ENCODE measurements around the gene DAPK1. TPM values are rescaled to one million over a fixed set of nuclear protein-coding genes. Genes with fewer than 3 reads are reported as not detected.

Gene DAPK1
- polyA plus RNA-seq, 1 of the 3 experiments (the other 2 are of a cell fraction), result 0.61 TPM

DNA sequence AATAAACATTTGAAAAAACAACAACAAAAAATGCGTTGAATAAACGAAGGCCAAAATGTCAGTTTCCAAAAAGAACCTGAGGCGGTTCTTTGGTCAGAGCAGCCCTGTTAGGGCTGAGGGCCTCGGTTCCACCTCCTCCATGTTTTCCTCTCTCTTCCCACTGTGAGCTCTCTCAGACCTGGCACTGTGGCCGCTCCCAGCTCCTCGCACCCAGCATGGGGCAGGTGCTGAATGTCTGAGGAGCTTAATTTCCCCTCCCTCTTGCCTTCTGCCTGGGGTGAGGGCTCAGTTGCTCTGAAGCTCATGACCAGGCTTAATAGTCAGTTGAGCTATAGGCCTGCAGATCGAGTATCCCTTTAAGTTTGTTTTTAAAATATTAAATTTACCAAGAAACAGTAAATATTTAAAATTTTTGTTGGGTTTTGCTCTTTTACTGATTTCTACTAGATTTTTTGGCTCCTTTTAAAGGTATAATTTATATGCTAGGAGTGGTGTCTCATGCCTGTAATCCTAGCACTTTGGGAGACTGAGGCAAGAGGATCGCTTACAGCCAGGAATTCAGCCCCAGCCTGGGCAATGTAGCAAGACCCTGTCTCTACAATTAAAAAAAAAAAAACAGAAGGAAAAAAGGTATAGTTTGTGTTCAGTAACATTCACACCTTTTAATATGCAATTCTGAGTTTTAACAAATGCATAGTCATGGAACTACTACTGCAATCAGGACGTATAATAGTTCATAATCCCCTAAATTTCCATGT, 28.1 kb downstream of the DAPK1 start:
- no peaks in the 10 kb centered on the region for H3K27me3 ChIP-seq (ENCODE audit: insufficient read depth)
- H3K79me2 ChIP-seq (ENCODE audit: insufficient read depth), result no peaks in the 10 kb centered on the region
- DNase-seq, result no peak
- H3K9me2 ChIP-seq, result no peaks in the 10 kb centered on the region
- H3K36me3 ChIP-seq (replicated peaks in 1 of 2; ENCODE audit: control insufficient read depth in 1 of 2, insufficient read depth in 2 of 2, low read length in 1 of 2), result no peaks in the 10 kb centered on the region
- H3K4me1 ChIP-seq (ENCODE audit: control insufficient read depth in 1 of 2, insufficient read depth in 2 of 2, low read depth in 1 of 2, low read length in 1 of 2), result peaks cover 5 to 6% of the 10 kb centered on the region in 2 experiments; a peak in 2 of 4 replicates
- POLR2A ChIA-PET, result no interaction called here
- no peak for TF ChIP-seq FOXJ3 (CRISPR knock-in tag; IDR thresholded peaks at IDR 0.05)
- no peak for TF ChIP-seq PBX3 (IDR thresholded peaks at IDR 0.05)
- TF ChIP-seq, protein P1, sequence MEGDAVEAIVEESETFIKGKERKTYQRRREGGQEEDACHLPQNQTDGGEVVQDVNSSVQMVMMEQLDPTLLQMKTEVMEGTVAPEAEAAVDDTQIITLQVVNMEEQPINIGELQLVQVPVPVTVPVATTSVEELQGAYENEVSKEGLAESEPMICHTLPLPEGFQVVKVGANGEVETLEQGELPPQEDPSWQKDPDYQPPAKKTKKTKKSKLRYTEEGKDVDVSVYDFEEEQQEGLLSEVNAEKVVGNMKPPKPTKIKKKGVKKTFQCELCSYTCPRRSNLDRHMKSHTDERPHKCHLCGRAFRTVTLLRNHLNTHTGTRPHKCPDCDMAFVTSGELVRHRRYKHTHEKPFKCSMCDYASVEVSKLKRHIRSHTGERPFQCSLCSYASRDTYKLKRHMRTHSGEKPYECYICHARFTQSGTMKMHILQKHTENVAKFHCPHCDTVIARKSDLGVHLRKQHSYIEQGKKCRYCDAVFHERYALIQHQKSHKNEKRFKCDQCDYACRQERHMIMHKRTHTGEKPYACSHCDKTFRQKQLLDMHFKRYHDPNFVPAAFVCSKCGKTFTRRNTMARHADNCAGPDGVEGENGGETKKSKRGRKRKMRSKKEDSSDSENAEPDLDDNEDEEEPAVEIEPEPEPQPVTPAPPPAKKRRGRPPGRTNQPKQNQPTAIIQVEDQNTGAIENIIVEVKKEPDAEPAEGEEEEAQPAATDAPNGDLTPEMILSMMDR (IDR thresholded peaks at IDR 0.05), result no peak
- no peak for TF ChIP-seq MEF2A (IDR thresholded peaks at IDR 0.05; ENCODE audit: borderline replicate concordance, low read depth)
- no peak for TF ChIP-seq SIN3A (IDR thresholded peaks at IDR 0.05; ENCODE audit: borderline replicate concordance, low read depth, low read length)
- H3K4me3 ChIP-seq (ENCODE audit: low read depth in 2 of 2, low read length in 1 of 2), result no peak overlapping the region
- H3F3A ChIP-seq (replicated peaks; ENCODE audit: insufficient read depth), result no peaks in the 10 kb centered on the region
- H3K4me2 ChIP-seq, result no peak overlapping the region
- CTCF ChIA-PET, result no interaction called here
- no peaks in the 10 kb centered on the region for H3K9me3 ChIP-seq
- H4K20me1 ChIP-seq (ENCODE audit: insufficient read depth), result no peaks in the 10 kb centered on the region
- H3K27ac ChIP-seq (ENCODE audit: low read depth in 2 of 2, low read length in 1 of 2), result no peak overlapping the region
- H3K9ac ChIP-seq, result no peak overlapping the region
- no peak overlapping the region for H2AFZ ChIP-seq (ENCODE audit: low read depth)
- WGBS (ENCODE audit: low lambda C conversion rate), result 60% methylated on average over 9 of the region's 9 CpGs

- H2AFZ ChIP-seq (ENCODE audit: low read depth), result no peak overlapping the region
- H3K36me3 ChIP-seq (replicated peaks in 1 of 2; ENCODE audit: control insufficient read depth in 1 of 2, insufficient read depth in 2 of 2, low read length in 1 of 2), result no peaks in the 10 kb centered on the region
- CTCF ChIA-PET, result interaction anchor here (0.7 to 1.1 kb wide), 3 partner anchors 16 to 190 kb away, joined by 3 to 4 read pairs (median 3); no protein-coding TSS in a partner anchor
- H4K20me1 ChIP-seq (ENCODE audit: insufficient read depth), result no peaks in the 10 kb centered on the region
- H3F3A ChIP-seq (replicated peaks; ENCODE audit: insufficient read depth), result no peaks in the 10 kb centered on the region
- H3K79me2 ChIP-seq (ENCODE audit: insufficient read depth), result no peaks in the 10 kb centered on the region
- no peak overlapping the region for H3K4me2 ChIP-seq
- H3K9ac ChIP-seq, result no peak overlapping the region
- peaks cover 11 to 19% of the 10 kb centered on the region in 2 experiments; a peak in 3 of 4 replicates for H3K4me1 ChIP-seq (ENCODE audit: control insufficient read depth in 1 of 2, insufficient read depth in 2 of 2, low read depth in 1 of 2, low read length in 1 of 2)
- POLR2A ChIA-PET, result no interaction called here
- DNase-seq, result no peak
- H3K27me3 ChIP-seq (ENCODE audit: insufficient read depth), result no peaks in the 10 kb centered on the region
- 69% methylated on average over 10 of the region's 13 CpGs for WGBS (ENCODE audit: low lambda C conversion rate)
- no peaks in the 10 kb centered on the region for H3K9me2 ChIP-seq
- no peak for TF ChIP-seq NRF1 (IDR thresholded peaks at IDR 0.05; ENCODE audit: low read depth, low read length)
- no peak for TF ChIP-seq PBX3 (IDR thresholded peaks at IDR 0.05)
- no peak for TF ChIP-seq RAD21 (IDR thresholded peaks at IDR 0.05; ENCODE audit: low read length)
- no peak for TF ChIP-seq FOSL2 (IDR thresholded peaks at IDR 0.05; ENCODE audit: borderline replicate concordance, low read depth)
- TF ChIP-seq ELF1 (IDR thresholded peaks at IDR 0.05), result no peak
- no peak for TF ChIP-seq YY1 (IDR thresholded peaks at IDR 0.05; ENCODE audit: low read depth)
- H3K9me3 ChIP-seq, result no peaks in the 10 kb centered on the region
- no peak overlapping the region for H3K27ac ChIP-seq (ENCODE audit: low read depth in 2 of 2, low read length in 1 of 2)
- H3K4me3 ChIP-seq (ENCODE audit: low read depth in 2 of 2, low read length in 1 of 2), result no peak overlapping the region
These were observed 29.7 kb downstream of the DAPK1 start for GRCh38 chr9:87527211-87527916.

Measured in SK-N-SH (cell line).